Cerebellar nuclear complex (tissue), 1 donor: ENCODE results near the gene FOXC1.

Source experiments
- DNase-seq, 2 experiments: peaks; one replicate each; lab custom pipeline; 2025; lab: John Stamatoyannopoulos, UW

The FOXC1 gene

GRCh38 chr6:1643830-1644445, 34.2 kb downstream of the FOXC1 start:
- DNase-seq = no peak

- no peak for DNase-seq
These were observed 34.9 kb downstream of the FOXC1 start for GRCh38 chr6:1644516-1645060.

GRCh38 chr6:1645466-1646185, 35.9 kb downstream of the FOXC1 start:
- no peak for DNase-seq

- no peak for DNase-seq
These were observed 41.6 kb downstream of the FOXC1 start for GRCh38 chr6:1651362-1651761.

- no peak for DNase-seq
These were observed 43.1 kb downstream of the FOXC1 start for GRCh38 chr6:1652842-1653241.

- no peak for DNase-seq
These were observed 44.3 kb downstream of the FOXC1 start for GRCh38 chr6:1654054-1654453.

GRCh38 chr6:1657116-1657770, 47.5 kb downstream of the FOXC1 start:
- DNase-seq = no peak

GRCh38 chr6:1657771-1658165, 48.1 kb downstream of the FOXC1 start:
- DNase-seq = no peak

- DNase-seq = no peak
These were observed 48.7 kb downstream of the FOXC1 start for GRCh38 chr6:1658212-1659005.

- no peak for DNase-seq
These were observed 50.1 kb downstream of the FOXC1 start for GRCh38 chr6:1659816-1660215.

- no peak for DNase-seq
These were observed 52.8 kb downstream of the FOXC1 start for GRCh38 chr6:1662534-1662933.
